Hepatocyte (in vitro differentiated cells): ENCODE measurements around the gene SLC12A8.

Experiments
- CTCF ChIP-seq: fragments of 200-600 bp; sonication (generic); IDR thresholded peaks from 2 replicates; pipeline ENCODE4 v1.5.1; 2016; ENCODE audit warnings: antibody characterized with exemption, mild to moderate bottlenecking; ENCODE audit not compliant: poor library complexity
- EZH2 ChIP-seq: fragments of 200-600 bp; sonication (generic); IDR thresholded peaks from 2 replicates; pipeline ENCODE4 v1.6.1; 2016; ENCODE audit warnings: antibody characterized with exemption, mild to moderate bottlenecking, borderline replicate concordance

- TF ChIP-seq CTCF (no peak), EZH2 (no peak)
Measured at GRCh38 chr3:125185805-125186204, 26.7 kb downstream of the SLC12A8 start.
